GM19397 (cell line): ENCODE results near the gene C1GALT1C1L.
"Not testable (repeated sequence)": the region's sequence is repeated elsewhere in the genome, so short reads cannot be mapped to it uniquely, and the experiment has no call there.

Source experiments
- ATAC-seq: cut with Tn5 transposase; IDR thresholded peaks from one replicate; pipeline ENCODE4 v1.9.1; 2021; ENCODE audit warnings: mild to moderate bottlenecking, moderate library complexity; ENCODE audit not compliant: unreplicated experiment

C1GALT1C1L gene

DNA sequence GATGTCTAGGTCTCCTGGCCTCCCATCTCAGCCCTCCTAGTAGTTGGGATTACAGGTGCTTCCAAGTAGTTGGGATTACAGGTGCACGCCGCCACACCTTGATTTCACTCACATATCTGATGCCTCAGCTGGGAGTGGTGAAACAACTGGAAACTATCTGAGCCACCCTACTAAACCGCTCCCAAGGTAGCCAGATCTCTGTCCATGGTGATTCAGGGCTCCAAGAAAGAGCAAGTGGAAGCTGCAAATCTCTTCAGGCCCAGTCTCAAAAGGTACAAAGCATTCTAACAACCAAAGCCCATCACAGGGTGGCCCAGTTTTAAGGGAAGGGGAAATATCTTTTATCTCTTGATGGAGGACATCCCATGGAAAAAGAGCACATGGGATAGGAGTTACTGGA, 19.0 kb downstream of the C1GALT1C1L start:
- no peak for ATAC-seq

DNA sequence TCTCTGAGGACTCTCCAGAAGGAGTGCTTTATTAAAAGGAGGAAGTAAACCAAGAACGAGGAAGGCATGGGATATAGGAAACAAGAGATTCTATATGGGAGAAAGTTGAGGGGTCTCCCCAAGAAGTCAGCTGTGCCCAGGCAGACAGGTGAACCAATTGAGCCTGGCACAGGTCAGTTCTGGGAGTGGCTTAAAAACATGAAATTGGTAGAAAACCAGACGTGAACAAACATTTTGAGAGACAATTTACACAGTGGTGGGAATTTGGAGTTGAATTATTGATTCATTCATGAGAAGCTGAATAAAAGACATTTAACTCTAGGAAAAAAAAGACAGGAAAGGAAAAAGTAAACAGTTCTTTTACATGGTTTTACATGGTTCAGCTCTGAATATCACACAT, 22.7 kb downstream of the C1GALT1C1L start:
- no peak for ATAC-seq

DNA sequence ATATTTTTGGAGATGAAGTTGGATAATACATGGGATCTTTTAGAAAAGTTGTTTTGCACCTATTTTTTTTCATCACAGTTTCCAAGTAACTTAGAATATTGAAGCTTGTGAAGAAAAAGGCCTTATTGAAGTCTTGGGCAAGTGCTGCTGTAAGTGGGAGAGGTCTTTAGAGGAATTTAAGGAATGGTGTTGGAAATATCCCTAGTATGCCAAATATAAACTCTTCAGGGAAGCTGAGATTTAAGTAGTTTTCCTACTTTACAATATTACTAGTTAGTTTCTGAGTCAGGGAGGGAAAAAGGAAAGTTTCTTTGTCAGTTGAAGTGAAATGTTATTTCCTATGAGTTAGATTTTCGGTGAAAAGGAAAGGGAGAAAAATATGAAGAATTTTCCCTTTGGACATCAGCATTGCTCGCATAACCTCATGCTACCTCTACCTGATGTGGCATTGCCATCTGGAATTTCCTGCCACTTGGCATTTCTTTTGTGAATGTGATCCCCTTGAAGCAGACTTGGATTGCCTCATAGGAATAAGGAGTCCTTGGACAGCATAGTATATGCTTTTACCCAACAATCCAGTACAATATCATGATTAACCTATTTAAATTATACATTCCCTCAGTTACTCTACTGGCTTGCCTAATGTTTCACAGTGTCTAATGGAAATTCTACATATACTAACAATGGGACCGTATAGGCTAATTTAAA, 27.1 kb downstream of the C1GALT1C1L start:
- no peak for ATAC-seq

DNA sequence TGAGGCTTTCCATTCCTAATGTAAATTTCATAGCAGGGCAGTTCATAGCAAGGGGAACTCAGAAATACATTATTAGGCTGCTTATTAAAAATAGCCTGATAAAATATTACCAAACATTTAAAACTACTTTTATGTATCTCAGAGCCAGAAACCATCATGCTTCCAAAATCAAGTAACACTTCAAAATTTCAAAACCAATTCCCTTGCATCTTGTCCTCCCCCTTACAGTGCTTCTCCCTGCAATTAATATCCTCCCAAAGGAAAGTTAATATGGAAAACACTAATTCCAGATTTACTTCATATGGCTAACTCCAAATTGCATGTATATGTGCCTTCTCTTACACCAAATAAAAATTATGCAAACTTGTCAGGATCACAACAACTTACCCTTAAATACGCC, 32.5 kb downstream of the C1GALT1C1L start:
- ATAC-seq: no peak

DNA sequence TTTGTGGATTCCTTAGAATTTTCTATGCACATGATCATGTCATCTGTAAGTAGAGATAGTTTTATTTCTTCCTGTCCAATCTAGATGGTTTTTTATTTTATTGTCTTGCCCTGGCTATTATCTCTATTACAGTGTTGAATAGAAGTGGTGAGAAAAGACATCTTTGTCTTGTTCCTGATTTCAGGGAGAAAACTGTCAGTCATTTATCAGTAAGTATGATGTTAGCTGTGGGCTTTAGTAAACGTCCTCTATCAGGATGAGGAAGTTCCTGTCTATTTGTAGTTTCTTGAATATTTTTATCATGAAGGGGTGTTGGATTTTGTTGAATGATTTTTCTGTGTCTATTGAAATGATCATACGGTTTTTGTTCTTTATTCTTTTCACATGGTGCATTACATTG, 33.9 kb downstream of the C1GALT1C1L start:
- no peak for ATAC-seq

DNA sequence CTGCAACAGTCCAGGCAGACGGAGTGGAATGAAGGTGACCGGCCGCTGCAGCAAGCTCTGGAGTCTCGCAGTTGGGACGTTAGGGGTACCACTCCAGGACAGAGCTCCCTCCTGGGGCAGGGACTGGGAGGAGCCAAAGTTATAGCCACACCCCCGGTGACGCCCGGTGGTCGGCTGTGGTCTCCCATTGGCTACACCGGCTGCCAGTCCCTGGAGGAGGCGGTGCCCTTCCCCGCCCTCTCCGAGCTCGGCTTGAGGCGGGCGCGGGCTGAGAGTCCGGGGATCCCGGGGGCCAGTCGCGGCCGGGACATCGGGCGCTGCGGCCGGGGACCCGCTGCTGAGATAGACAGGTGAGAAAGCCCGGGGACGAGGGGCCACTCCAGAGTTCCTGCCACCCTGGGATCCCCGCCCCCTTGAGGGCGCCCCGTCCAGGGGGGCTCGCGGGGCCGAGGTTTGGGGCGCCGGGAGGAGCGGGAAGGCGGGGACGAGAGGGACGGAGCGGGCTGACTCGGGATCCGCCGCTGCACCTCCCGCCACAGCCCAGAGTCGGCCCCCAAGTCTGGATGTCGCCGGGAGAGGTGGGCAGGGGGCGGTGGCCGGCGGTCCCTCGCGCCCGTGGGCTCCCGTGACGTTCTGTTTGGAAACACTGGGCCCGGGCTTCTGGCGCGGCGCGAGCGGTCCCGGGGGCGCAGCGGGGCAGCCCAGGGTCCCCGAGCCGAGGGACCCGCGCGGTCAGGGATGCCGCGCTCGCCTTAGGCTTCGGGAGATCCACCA, 39.0 kb downstream of the C1GALT1C1L start, which contains the start of gene PLEKHH2:
PLEKHH2 (plus strand) TSS at position 231 of the 774 bp plus-strand sequence. CDS start 7,414 bp downstream, outside the sequence.
- ATAC-seq: peak; percentile 100

DNA sequence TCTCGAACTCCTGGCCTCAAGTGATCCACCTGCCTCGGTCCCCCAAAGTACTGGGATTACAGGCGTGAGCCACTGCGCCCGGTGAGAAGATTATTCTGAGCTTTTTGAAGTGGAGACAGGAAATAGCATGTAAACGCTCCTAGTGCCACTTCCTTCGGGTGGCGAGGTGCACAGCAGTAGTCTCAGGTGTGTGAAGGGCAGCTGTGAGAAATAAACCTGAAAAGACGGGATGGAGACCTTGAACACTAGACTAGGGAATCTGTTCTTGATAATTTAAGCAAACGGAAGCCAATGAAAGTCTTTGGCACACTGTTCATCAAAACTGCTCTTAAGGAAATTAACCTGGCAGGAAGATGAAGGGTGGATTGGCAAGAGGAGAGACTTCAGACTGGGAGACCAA, 39.6 kb downstream of the C1GALT1C1L start:
- ATAC-seq: no peak

DNA sequence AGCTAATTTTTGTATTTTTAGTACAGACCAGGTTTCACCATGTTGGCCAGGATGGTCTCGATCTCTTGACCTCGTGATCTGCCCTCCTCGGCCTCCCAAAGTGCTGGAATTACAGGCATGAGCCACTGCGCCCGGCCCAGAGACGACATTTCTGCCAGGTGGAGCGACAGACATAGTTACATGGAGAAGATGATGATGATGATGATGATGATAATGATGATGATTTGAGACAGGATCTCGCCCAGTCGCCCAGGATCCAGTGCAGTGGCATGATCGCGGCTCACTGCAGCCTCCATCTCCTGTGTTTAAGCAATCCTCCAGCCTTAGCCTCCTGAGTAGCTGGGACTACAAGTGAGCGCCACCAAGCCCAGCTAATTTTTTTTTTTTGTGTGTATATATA, 40.1 kb downstream of the C1GALT1C1L start:
- not testable (repeated sequence) for ATAC-seq

DNA sequence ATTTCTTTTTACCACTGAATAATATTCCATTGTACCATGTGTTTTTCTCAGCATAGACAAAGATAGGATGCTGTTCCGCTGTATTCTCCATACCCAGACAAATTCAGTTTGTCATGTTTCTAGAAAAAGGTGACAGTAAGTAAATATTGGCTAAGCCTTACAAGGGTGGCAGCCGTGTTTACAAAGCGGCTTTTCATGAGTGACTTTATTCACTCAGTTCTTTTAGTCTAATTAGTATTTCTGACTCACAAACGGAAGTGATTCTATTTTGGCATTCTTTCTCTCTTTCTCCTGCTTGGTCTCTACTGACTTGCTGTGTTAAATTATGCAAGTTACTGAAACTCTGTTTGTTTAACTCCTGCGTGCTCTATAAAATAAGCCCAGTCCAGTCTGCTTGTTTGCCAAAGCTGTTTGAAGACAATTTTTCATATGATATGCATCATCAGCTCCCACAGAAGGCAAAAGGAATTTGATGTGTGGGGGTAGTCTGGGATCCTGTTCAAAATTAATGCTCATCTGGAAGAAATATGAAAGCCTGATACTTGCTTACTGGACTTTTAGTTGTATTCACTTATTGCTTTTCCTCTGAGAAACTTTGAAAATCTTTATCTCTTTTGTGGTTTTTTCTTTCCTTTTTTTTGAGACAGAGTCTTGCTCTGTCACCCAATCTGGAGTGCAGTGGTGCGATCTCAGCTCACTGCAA, 41.5 kb downstream of the C1GALT1C1L start:
- no peak for ATAC-seq

DNA sequence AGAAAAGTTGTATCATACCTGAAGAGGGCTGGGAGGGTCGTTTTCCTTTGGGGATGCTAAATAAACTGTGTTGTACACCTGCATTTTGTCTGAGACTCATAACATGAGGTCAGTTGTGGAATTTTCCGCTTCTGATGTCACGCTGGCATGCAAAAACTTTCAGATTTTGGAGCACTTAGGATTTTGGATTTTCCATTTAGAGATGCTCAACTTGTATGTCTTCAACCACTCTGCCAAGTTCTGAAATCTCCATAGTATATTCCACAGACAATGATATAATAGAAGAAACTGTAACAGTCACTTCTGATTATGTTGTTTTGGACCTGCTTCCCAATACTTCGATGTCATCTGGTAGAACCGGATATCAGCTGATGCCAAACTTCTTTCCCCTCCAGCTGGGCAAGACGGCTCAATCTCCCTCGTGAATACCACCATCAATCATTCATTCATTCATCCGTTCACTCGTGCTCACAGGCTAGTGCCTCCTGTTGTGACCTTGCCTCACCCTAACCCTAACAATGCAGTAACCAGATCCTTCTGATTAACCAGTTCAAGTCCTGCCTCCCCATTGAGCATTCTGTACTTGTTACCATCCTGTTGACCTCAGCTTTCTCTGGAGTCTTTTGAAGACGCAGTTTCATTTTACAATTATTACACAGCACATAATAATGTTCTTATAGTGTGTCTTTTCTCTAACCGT, 44.5 kb downstream of the C1GALT1C1L start:
- no peak for ATAC-seq
